Measurements from ENCODE around the gene ITIH4. TPM values are rescaled to one million over a fixed set of nuclear protein-coding genes. Genes with fewer than 3 reads are reported as not detected.

ITIH4 gene
- total and polyA plus RNA-seq, 7 donors = 1.3 to 90.8 (median 29.2) TPM

GRCh38 chr3:52836471-52836845 lies 6.0 kb upstream of the ITIH4 start:
- Histone ChIP-seq H3K27ac (peak overlapping the region; percentile 97), H3K27me3 (ENCODE audit: insufficient read depth in 3 of 3, low read length in 2 of 3) (no peaks in the 10 kb centered on the region), H3K36me3 (ENCODE audit: insufficient read depth in 1 of 2, low read depth in 1 of 2) (peaks cover 0 to 22% of the 10 kb centered on the region in 2 donors), H3K4me1 (peaks cover 84% of the 10 kb centered on the region), H3K4me3 (peak overlapping the region; percentile 75), H3K9me3 (no peaks in the 10 kb centered on the region)
- ATAC-seq (no peak), DNase-seq (no peak)
- intact Hi-C loops (cut with DNase I) = no loop called here
- TF ChIP-seq CTCF (IDR thresholded peaks at IDR 0.05) = no peak
- WGBS, 3 donors = 23 to 51% (median 35%) methylated on average over 5 of the region's 5 CpGs

GRCh38 chr3:52835766-52836470 lies 5.4 kb upstream of the ITIH4 start:
- Histone ChIP-seq H3K4me1 (peaks cover 84% of the 10 kb centered on the region), H3K4me3 (peak overlapping the region; percentile 75), H3K9me3 (no peaks in the 10 kb centered on the region), H3K27me3 (ENCODE audit: insufficient read depth in 3 of 3, low read length in 2 of 3) (no peaks in the 10 kb centered on the region), H3K36me3 (ENCODE audit: insufficient read depth in 1 of 2, low read depth in 1 of 2) (peaks cover 0 to 21% of the 10 kb centered on the region in 2 donors), H3K27ac (peak overlapping the region; percentile 97)
- no peak for TF ChIP-seq CTCF (IDR thresholded peaks at IDR 0.05)
- peak; percentile 56 to 83 for DNase-seq
- peak; percentile 56 to 71 (median 61) for ATAC-seq
- 21 to 45% (median 28%) methylated on average over 8 of the region's 8 CpGs for WGBS, 3 donors
- intact Hi-C loops (cut with DNase I) = no loop called here

GRCh38 chr3:52834871-52835501 lies 4.5 kb upstream of the ITIH4 start, which contains the start of gene MUSTN1:
Gene MUSTN1, minus strand, starts transcription at chr3:52835019. Its CDS starts 71 bp downstream, at chr3:52834948.
- Histone ChIP-seq H3K4me1 (peaks cover 83% of the 10 kb centered on the region), H3K36me3 (ENCODE audit: insufficient read depth in 1 of 2, low read depth in 1 of 2) (peaks cover 0 to 16% of the 10 kb centered on the region in 2 donors), H3K27ac (peak within 1 kb of the TSS; percentile 97), H3K9me3 (no peaks in the 10 kb centered on the region), H3K4me3 (peak within 1 kb of the TSS; percentile 75), H3K27me3 (ENCODE audit: insufficient read depth in 3 of 3, low read length in 2 of 3) (no peaks in the 10 kb centered on the region)
- peak; percentile 78 to 94 for DNase-seq
- peak; percentile 69 to 80 (median 74) for ATAC-seq
- 16 to 18% (median 17%) methylated on average over 11 of the region's 11 CpGs for WGBS, 3 donors
- intact Hi-C loops (cut with DNase I) = no loop called here
- no peak for TF ChIP-seq CTCF (IDR thresholded peaks at IDR 0.05)

- WGBS, 3 donors = 40 to 63% (median 45%) methylated on average over 10 to 14 of the region's 14 CpGs
- no peaks in the 10 kb centered on the region for H3K9me3 ChIP-seq
- H3K27ac ChIP-seq = peak overlapping the region; percentile 97
- H3K4me3 ChIP-seq = peak overlapping the region; percentile 75
- no peak for DNase-seq
- no peaks in the 10 kb centered on the region for H3K27me3 ChIP-seq (ENCODE audit: insufficient read depth in 3 of 3, low read length in 2 of 3)
- no peak for TF ChIP-seq CTCF (IDR thresholded peaks at IDR 0.05)
- ATAC-seq = no peak
- peaks cover 71% of the 10 kb centered on the region for H3K4me1 ChIP-seq
- intact Hi-C loops (cut with DNase I) = no loop called here
- peaks cover 0 to 29% of the 10 kb centered on the region in 2 donors for H3K36me3 ChIP-seq (ENCODE audit: insufficient read depth in 1 of 2, low read depth in 1 of 2)
These were observed 2.7 kb upstream of the ITIH4 start for GRCh38 chr3:52833202-52833601.
